NOMO-1 treated with dmso at 0.1 percent for 144 hours (cell line): ENCODE results near the gene ZW10.

Experiments used
- DNase-seq: peaks from one replicate; lab custom pipeline; 2025; ENCODE audit not compliant: unreplicated experiment; lab: John Stamatoyannopoulos, UW

Gene ZW10

GRCh38 chr11:113701491-113701890 is 72.0 kb downstream of the ZW10 start:
- no peak for DNase-seq

- DNase-seq = no peak
Measured at GRCh38 chr11:113698515-113698914, 75.0 kb downstream of the ZW10 start.

- no peak for DNase-seq
Measured at GRCh38 chr11:113697756-113698407, 75.6 kb downstream of the ZW10 start.

- no peak for DNase-seq
Measured at GRCh38 chr11:113697111-113697510, 76.4 kb downstream of the ZW10 start.

- no peak for DNase-seq
Measured at GRCh38 chr11:113695207-113695606, 78.3 kb downstream of the ZW10 start.

- no peak for DNase-seq
Measured at GRCh38 chr11:113694390-113694789, 79.1 kb downstream of the ZW10 start.

- DNase-seq = no peak
Measured at GRCh38 chr11:113693030-113693429, 80.5 kb downstream of the ZW10 start.

- DNase-seq = no peak
Measured at GRCh38 chr11:113690619-113691569, 82.6 kb downstream of the ZW10 start.

- no peak for DNase-seq
Measured at GRCh38 chr11:113689768-113690618, 83.5 kb downstream of the ZW10 start.

- no peak for DNase-seq
Measured at GRCh38 chr11:113685654-113686359, 87.7 kb downstream of the ZW10 start.

- DNase-seq = no peak
Measured at GRCh38 chr11:113684496-113684895, 89.0 kb downstream of the ZW10 start.

GRCh38 chr11:113683481-113684046 is 89.9 kb downstream of the ZW10 start:
- no peak for DNase-seq
